Left ventricle myocardium inferior (tissue), 1 donor: Measurements from ENCODE around the gene REPS1. TPM values are rescaled to one million over a fixed set of nuclear protein-coding genes. Genes with fewer than 3 reads are reported as not detected.
A peak's percentile ranks its signal among the peaks of the same experiment; 100 is the strongest.

Experiments used
- DNase-seq: peaks from one replicate; pipeline ENCODE4 v3.0.0-alpha.2; 2020
- H3K27ac ChIP-seq: fragments of 200-600 bp; replicated peaks from 2 replicates; pipeline ENCODE4 v1.8.0; 2021
- H3K27me3 ChIP-seq: fragments of 200-600 bp; 2 replicates; pipeline ENCODE4 v1.8.0; 2021; ENCODE audit warnings: low read depth
- H3K36me3 ChIP-seq: fragments of 200-600 bp; 2 replicates; pipeline ENCODE4 v1.8.0; 2021
- H3K4me1 ChIP-seq: fragments of 200-600 bp; 2 replicates; pipeline ENCODE4 v1.8.0; 2021
- H3K4me3 ChIP-seq: fragments of 200-600 bp; 2 replicates; pipeline ENCODE4 v1.8.0; 2021; ENCODE audit warnings: mild to moderate bottlenecking, moderate library complexity
- H3K9me3 ChIP-seq: fragments of 200-600 bp; replicated peaks from 2 replicates; pipeline ENCODE4 v1.8.0; 2021
- intact Hi-C: fragments of 100-400 bp; cut with micrococcal nuclease; formaldehyde crosslinking; loops from one replicate; pipeline ENCODE4 v1.11.0; 2022
- total RNA-seq: library from RNA; stranded (reverse); fragmentation: NEBNext Ultra II Directional; extraction: Animal tissue kit (Norgen Biotek cat#: 25700); gene quantifications from one replicate; pipeline ENCODE4 v1.2.1, GENCODE V29; 2021
- TF ChIP-seq, protein P1 (sequence below): fragments of 200-600 bp; IDR thresholded peaks from 2 replicates; pipeline ENCODE4 v1.8.0; 2021; ENCODE audit warnings: antibody characterized with exemption, mild to moderate bottlenecking, borderline replicate concordance
- donor health status: DM: no; HTN: yes; CAD: no; lungs with severe emphysema.

The REPS1 gene
- total RNA-seq, 1 donor from 2014 or later: 30.6 TPM

DNA sequence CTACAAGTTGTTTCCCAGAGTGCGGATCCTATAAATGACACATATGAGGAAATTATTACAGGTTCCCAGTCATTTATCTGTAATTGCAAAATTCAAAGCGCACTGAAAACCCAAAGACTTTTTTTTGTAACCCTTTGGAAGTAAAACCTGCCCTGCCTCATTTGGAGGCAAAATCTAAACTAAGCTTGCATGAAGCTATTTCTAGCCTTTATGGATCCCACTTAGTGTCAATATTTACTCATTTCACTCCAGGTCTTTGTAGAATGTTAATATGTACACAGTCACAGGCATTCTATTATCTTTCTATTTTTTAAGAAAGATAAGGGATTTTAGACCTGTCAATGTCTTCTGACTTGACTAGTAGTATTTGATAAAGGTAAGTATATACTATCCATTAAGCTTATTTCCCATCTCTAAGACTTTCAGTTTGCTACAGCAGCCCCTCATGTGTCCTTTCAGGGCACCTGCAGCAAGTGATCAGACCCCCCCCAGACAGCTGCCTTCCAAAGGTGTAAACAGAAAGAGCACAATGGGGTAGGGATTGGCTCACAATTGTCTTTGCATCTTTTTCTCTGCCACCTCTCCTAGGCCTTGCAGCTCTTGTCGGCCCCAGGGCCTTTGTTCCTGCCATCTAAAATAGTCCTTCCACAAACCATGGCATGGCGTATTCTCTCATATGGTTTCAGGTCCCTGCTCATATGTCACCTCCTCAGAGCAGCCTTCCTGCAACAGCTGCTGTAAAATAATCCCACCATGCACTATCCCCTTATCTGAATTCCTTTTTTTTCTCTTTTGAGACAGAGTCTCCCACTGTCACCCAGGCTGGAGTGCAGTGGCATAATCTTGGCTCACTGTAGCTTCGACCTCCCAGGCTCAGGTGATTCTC lies 1.3 kb upstream of the REPS1 start:
- H3K27ac ChIP-seq: no peak overlapping the region
- TF ChIP-seq, protein P1, sequence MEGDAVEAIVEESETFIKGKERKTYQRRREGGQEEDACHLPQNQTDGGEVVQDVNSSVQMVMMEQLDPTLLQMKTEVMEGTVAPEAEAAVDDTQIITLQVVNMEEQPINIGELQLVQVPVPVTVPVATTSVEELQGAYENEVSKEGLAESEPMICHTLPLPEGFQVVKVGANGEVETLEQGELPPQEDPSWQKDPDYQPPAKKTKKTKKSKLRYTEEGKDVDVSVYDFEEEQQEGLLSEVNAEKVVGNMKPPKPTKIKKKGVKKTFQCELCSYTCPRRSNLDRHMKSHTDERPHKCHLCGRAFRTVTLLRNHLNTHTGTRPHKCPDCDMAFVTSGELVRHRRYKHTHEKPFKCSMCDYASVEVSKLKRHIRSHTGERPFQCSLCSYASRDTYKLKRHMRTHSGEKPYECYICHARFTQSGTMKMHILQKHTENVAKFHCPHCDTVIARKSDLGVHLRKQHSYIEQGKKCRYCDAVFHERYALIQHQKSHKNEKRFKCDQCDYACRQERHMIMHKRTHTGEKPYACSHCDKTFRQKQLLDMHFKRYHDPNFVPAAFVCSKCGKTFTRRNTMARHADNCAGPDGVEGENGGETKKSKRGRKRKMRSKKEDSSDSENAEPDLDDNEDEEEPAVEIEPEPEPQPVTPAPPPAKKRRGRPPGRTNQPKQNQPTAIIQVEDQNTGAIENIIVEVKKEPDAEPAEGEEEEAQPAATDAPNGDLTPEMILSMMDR: no peak

DNA sequence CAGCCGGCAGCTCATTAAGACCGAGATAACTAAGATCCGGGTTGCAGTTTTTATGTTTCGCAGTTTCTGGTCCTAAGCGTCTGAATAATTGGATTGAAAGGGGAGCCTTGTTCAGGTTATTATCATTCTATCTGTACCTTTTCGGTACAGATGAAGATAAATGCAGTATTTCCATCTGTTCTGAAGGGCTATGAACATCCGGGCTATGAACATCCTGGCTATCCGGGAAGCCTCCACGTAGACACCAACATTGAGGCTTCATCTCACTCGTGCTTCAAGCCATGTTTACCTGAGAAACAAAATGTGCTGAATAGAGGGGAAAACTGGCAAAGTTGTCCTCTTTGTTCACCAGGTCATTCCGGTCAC lies 399 bp upstream of the REPS1 start:
- TF ChIP-seq, protein P1: no peak
- no peaks in the 10 kb centered on the region for H3K9me3 ChIP-seq
- H3K36me3 ChIP-seq: no peaks in the 10 kb centered on the region
- peak overlapping the region; percentile 95 for H3K4me3 ChIP-seq
- peaks cover 53% of the 10 kb centered on the region for H3K4me1 ChIP-seq
- no peak for DNase-seq
- intact Hi-C loops: loop anchor here (5.0 kb wide), 1 partner anchor 171 kb away; no protein-coding TSS in a partner anchor
- no peaks in the 10 kb centered on the region for H3K27me3 ChIP-seq
- H3K27ac ChIP-seq: peak overlapping the region; percentile 93

More for the DNA sequence above, 1.3 kb upstream of the REPS1 start:
- intact Hi-C loops: loop anchor here (5.0 kb wide), 1 partner anchor 172 kb away; no protein-coding TSS in a partner anchor
- Histone ChIP-seq H3K27me3 (no peaks in the 10 kb centered on the region), H3K9me3 (no peaks in the 10 kb centered on the region), H3K36me3 (no peaks in the 10 kb centered on the region), H3K4me3 (no peak overlapping the region), H3K4me1 (peaks cover 44% of the 10 kb centered on the region)
- DNase-seq: no peak

DNA sequence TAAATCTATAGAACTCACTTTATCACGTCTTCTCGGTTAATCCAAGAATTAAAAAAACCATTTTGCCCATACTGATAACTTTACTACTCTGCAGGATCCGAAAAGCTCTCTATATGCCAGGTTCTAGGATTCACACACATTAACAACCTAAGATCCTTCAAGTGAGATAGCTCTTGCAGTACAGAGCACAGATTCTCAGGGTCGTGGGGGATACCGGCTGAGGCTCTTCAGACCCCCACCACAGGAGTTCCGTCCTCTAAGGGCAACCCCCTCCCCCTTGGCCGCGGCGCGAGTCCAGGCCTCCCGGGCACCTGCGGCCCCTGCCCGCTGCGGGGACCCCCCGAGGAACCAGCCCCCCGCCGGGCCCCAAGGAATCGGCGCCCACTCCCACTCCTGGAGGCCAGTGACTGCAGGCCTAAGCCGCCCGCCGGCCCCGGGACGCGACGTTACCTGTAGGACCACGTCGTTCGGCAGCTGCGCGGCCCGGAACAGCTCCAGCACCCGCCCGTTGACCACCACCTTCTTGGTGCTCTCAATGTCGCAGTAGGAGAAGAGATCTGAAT lies 892 bp downstream of the REPS1 start:
- no peak for DNase-seq
- H3K27me3 ChIP-seq: no peaks in the 10 kb centered on the region
- no peaks in the 10 kb centered on the region for H3K9me3 ChIP-seq
- H3K4me3 ChIP-seq: peak overlapping the region; percentile 95
- TF ChIP-seq, protein P1: no peak
- intact Hi-C loops: loop anchor here (5.0 kb wide), 1 partner anchor 170 kb away; no protein-coding TSS in a partner anchor
- peaks cover 66% of the 10 kb centered on the region for H3K4me1 ChIP-seq
- peak overlapping the region; percentile 93 for H3K27ac ChIP-seq
- H3K36me3 ChIP-seq: no peaks in the 10 kb centered on the region

DNA sequence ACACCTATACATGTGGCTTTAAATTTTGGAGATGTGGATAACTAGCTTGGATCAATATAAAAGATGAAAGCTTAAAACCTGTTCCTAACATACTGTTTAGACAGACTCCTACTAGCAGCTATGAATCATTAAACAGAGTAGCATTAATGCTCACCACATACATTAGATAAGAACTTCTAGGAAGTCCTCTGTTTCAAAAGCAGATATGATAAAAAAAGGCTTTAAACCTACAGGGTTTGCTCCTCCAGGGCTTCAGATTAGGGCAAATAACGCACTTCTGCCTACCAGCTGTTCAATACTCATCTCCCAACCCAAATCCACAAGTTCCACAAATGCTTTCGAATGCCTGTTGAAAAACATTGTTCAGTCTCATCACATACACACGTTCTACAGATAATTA lies 1.5 kb downstream of the REPS1 start:
- no peak for DNase-seq
- TF ChIP-seq, protein P1: no peak
- H3K36me3 ChIP-seq: no peaks in the 10 kb centered on the region
- H3K27me3 ChIP-seq: no peaks in the 10 kb centered on the region
- peak overlapping the region; percentile 93 for H3K27ac ChIP-seq
- intact Hi-C loops: loop anchor here (5.0 kb wide), 1 partner anchor 169 kb away; no protein-coding TSS in a partner anchor
- H3K9me3 ChIP-seq: no peaks in the 10 kb centered on the region
- peaks cover 72% of the 10 kb centered on the region for H3K4me1 ChIP-seq
- H3K4me3 ChIP-seq: peak overlapping the region; percentile 95

DNA sequence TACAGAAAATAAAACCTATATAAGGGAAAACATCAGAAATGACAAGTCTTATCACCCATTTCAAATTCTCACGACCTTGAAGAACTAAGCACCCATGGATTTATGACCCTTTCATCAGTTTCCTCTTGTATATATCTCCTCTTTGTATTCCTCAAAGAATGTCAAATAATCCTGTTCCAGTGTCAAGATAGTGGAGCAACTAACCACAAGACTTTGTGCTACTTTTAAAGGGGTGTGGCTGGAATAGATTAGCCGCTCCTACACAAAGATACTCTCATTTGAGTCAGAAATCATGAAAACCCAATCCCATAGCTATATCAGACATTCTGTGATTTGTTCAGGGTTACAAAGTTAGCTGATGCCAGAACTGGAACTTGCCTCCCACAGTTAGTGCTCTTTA lies 6.6 kb downstream of the REPS1 start:
- TF ChIP-seq, protein P1: no peak

More for the DNA sequence above, 6.6 kb downstream of the REPS1 start:
- Histone ChIP-seq H3K27me3 (no peaks in the 10 kb centered on the region), H3K4me1 (peaks cover 72% of the 10 kb centered on the region), H3K36me3 (no peaks in the 10 kb centered on the region), H3K9me3 (no peaks in the 10 kb centered on the region), H3K4me3 (no peak overlapping the region), H3K27ac (no peak overlapping the region)
- no peak for DNase-seq
- intact Hi-C loops: no loop called here
